ENCODE data around the gene ANKRD11. TPM values are rescaled to one million over a fixed set of nuclear protein-coding genes. Genes with fewer than 3 reads are reported as not detected.
A peak's percentile ranks its signal among the peaks of the same experiment; 100 is the strongest.

Gene ANKRD11
- total and polyA plus RNA-seq, 12 donors = 47.7 to 93.6 (median 66.2) TPM

DNA sequence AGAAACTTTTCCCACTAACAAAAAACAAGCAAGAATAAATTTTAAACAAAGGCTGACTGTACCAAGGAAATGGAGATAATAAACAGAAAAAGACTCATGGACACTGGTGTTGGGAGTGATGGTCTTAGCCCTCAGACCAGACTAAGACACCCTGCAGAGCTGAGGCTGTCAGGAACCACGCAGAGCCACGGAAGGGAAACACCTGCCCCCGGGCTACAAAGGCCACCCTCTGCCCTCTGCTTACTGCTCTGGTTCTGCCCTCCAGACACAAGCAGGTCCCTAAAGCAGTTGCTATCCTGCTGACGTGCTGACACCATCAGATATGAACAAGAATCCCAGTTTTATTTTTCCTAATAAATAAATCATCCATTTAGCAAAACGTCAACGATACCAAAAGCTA is 80.0 kb downstream of the ANKRD11 start:
- Histone ChIP-seq H3K27me3 (no peaks in the 10 kb centered on the region), H3K27ac (peak overlapping the region in 5 of 10 donors; percentile 15 to 56 (median 51)), H3K9me3 (no peaks in the 10 kb centered on the region), H3K4me3 (peak overlapping the region in 1 of 10 donors; percentile 8), H3K36me3 (no peaks in the 10 kb centered on the region), H3K4me1 (peaks cover 57 to 94% (median 94%) of the 10 kb centered on the region in 9 donors)
- DNase-seq = no peak
- intact Hi-C loops (cut with DNase I) = no loop called here
- no peak for ATAC-seq
- TF ChIP-seq CTCF (IDR thresholded peaks at IDR 0.05) = no peak
- WGBS, 2 donors = 45 to 69% methylated on average over 6 of the region's 6 CpGs

- Histone ChIP-seq H3K4me1 (peaks cover 57 to 99% (median 94%) of the 10 kb centered on the region in 9 donors), H3K27me3 (no peaks in the 10 kb centered on the region), H3K4me3 (no peak overlapping the region), H3K36me3 (no peaks in the 10 kb centered on the region), H3K9me3 (no peaks in the 10 kb centered on the region), H3K27ac (peak overlapping the region in 2 of 10 donors; percentile 26 to 52)
- 56 to 60% methylated on average over 13 of the region's 13 CpGs for WGBS, 2 donors
- no peak for TF ChIP-seq CTCF (IDR thresholded peaks at IDR 0.05)
- intact Hi-C loops (cut with DNase I) = loop anchor here in 1 of 10 donors (10.0 kb wide), 1 partner anchor 54 kb away; no protein-coding TSS in a partner anchor
- ATAC-seq (peak in 2 of 8 donors; percentile 10 to 13), DNase-seq (no peak)
These were observed 81.1 kb downstream of the ANKRD11 start for GRCh38 chr16:89409161-89409711.

DNA sequence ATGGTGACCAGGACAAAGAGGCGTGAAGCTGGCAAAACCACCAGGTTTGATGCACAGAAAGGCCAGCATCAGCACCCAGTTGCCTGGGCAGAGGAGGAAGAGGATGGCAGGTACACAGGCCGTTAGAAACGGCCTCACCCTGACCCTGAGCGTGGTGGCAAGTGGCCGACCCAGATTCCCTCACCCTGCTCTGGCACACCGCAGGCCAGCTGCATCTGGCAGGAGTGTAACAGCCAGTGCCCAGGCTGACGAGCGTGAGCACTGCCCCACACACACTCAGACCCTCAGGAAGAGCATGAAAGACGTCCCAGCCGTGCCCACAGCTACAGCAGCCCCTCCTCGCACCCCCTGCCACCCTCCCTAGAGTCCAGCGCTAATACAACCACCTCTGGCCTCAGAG is 82.0 kb downstream of the ANKRD11 start:
- peaks cover 53 to 99% (median 94%) of the 10 kb centered on the region in 9 donors for H3K4me1 ChIP-seq
- DNase-seq (peak; percentile 36 to 49), ATAC-seq (peak; percentile 16 to 75 (median 53))
- TF ChIP-seq CTCF (IDR thresholded peaks at IDR 0.05) = no peak
- no peaks in the 10 kb centered on the region for H3K9me3 ChIP-seq
- H3K4me3 ChIP-seq = no peak overlapping the region
- peak overlapping the region in 7 of 10 donors; percentile 16 to 46 (median 26) for H3K27ac ChIP-seq
- intact Hi-C loops (cut with DNase I) = loop anchor here in 1 of 10 donors (10.0 kb wide), 1 partner anchor 54 kb away; no protein-coding TSS in a partner anchor
- no peaks in the 10 kb centered on the region for H3K27me3 ChIP-seq
- 45 to 63% methylated on average over 12 of the region's 12 CpGs for WGBS, 2 donors
- no peaks in the 10 kb centered on the region for H3K36me3 ChIP-seq

GRCh38 chr16:89407925-89408300 is 82.4 kb downstream of the ANKRD11 start:
- 66 to 70% methylated on average over 5 of the region's 5 CpGs for WGBS, 2 donors
- H3K4me1 ChIP-seq = peaks cover 50 to 99% (median 93%) of the 10 kb centered on the region in 9 donors
- intact Hi-C loops (cut with DNase I) = loop anchor here in 1 of 10 donors (10.0 kb wide), 1 partner anchor 53 kb away; no protein-coding TSS in a partner anchor
- no peak overlapping the region for H3K4me3 ChIP-seq
- no peak for TF ChIP-seq CTCF (IDR thresholded peaks at IDR 0.05)
- ATAC-seq = peak in 7 of 8 donors; percentile 13 to 60 (median 16)
- H3K36me3 ChIP-seq = no peaks in the 10 kb centered on the region
- H3K9me3 ChIP-seq = no peaks in the 10 kb centered on the region
- no peaks in the 10 kb centered on the region for H3K27me3 ChIP-seq
- H3K27ac ChIP-seq = peak overlapping the region in 7 of 10 donors; percentile 16 to 46 (median 26)
- DNase-seq = no peak

Data from heart right ventricle (tissue), 16 donors.